GM19467 (cell line): ENCODE data around the gene GFOD1.
"Not testable (repeated sequence)": the region's sequence is repeated elsewhere in the genome, so short reads cannot be mapped to it uniquely, and the experiment has no call there.

Experiments used
- ATAC-seq: cut with Tn5 transposase; IDR thresholded peaks from one replicate; pipeline ENCODE4 v1.9.1; 2021; ENCODE audit warnings: mild to moderate bottlenecking, moderate library complexity; ENCODE audit not compliant: unreplicated experiment

GFOD1 gene

GRCh38 chr6:13445005-13445743 is 42.2 kb downstream of the GFOD1 start:
- no peak for ATAC-seq

- ATAC-seq, result no peak
Observed at GRCh38 chr6:13444604-13445003, 42.8 kb downstream of the GFOD1 start.

- ATAC-seq, result not testable (repeated sequence)
Observed at GRCh38 chr6:13443978-13444377, 43.4 kb downstream of the GFOD1 start.

DNA sequence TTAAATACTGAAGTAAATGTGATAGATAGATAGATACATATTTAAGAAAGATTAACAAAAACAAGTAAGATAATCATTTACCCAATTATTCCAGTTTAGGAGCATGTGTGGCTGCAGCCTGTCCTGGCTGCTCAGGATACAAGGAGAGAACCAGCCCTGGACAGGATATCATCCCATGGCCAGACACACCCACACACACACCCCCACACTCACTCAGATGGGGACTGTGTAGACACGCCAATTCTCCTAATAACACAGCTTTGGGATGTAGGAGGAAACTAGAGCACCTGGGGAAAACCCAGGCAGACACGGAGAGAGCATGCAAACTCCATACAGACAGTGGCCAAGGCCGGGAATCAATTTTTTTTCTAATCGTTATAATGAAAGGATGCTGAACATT is 45.6 kb downstream of the GFOD1 start:
- ATAC-seq, result no peak

- ATAC-seq, result no peak
Observed at GRCh38 chr6:13439644-13440043, 47.8 kb downstream of the GFOD1 start.

GRCh38 chr6:13438126-13438525 is 49.3 kb downstream of the GFOD1 start:
- ATAC-seq, result no peak

DNA sequence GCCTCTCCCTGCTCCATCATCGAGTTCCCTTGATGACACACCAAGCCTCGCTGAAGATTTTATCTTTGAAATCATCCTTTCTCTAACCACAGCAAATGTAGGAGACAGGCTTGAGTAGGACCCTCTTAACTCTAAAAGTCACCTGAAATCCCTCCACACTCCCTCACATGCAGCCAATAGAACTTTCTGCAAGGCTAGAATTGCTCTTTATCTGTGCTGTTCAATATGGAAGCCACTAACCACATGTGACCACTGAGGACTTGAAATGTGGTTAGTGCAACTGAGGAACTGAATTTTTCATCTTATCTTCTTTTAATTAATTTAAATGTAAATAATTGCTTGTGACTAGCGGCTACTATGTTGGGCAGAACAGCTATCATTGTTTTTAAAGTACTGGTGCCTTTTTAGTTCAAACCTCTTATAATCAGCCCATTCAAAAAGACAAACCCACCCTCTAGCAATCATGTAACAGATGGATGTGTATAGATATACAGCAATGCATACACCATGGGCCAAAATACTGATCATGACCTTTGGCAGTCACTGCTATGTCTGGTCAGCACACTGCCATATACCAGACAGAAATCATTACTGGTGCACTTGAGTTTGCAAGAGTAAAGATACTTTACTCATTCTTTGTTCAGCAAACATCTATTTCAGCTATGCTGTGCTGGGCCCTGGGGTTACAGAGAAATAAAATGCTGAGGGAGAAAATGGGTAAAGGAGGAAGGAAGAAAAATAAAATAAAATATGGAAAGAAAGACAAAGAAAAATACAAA is 50.0 kb downstream of the GFOD1 start:
- ATAC-seq, result no peak

DNA sequence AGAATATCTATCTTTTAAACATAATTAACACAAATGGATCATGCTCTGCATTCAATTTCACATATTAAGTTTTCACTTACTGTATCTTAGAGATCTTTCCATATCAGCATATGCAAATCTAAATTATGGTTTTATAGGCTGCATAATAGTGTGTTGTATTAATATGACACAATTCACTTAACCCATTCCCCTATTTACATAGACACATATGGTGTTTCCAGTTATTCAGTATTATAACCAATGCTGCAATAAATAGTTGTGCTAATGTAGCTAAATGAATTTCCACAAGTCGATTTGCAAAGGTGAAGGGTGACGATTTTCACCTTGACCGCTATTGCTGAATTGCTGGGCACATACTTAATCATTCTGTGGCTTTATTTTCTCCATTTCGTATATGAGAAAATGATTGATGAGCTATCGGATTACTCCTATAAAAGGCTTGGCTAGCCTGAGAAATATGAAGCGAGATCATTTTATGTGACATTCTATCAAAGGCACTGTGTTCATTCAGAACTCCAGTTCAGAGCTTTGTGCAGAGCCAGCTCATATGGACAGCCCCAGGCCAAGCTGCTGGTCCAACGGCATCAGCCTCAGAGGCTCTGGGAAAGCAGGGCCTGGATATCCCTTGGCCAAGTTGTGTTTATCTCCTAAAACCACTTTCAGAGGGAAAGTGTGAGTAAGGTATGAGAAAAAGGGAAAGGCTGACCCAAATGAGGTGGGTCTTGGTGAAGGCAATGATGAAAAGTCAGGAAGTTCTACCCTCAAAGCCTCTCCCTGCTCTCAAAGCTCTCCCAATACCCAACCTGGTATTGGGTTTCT is 50.8 kb downstream of the GFOD1 start:
- ATAC-seq, result no peak

DNA sequence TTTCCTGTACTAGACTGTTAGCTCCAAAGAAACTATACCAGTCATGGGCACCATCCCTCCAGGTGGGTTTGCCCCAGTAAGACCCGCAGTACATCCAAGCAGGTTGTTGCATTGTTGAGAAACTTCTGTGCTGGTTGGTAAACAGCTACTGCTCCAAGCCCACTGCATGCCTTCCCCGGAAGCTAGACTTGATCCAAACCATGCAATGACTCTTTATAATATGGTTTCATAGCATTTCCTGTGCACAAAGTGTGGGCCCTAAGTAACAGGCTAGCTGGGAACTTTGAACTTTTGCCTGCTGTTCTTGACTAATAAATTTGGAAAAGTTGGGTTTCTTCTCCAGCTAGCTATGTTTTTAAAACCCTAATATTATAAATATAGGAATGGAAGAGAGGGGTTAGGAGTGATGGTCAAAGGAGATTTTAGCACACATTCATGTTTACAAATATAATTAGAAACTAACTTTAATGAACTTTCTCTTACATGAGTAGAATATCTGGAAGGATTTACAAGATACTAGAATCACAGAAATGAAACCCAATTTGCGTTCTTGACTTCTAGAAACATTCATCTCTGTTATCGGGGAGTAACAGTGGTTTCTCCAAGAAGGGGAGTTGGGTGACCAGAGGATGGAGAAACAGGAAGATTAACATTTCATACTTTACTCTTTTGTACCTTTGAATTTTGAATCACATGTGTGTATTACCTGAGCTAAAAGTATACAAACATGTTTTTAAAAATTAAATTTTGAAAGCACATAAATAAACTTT is 51.7 kb downstream of the GFOD1 start:
- ATAC-seq, result no peak

DNA sequence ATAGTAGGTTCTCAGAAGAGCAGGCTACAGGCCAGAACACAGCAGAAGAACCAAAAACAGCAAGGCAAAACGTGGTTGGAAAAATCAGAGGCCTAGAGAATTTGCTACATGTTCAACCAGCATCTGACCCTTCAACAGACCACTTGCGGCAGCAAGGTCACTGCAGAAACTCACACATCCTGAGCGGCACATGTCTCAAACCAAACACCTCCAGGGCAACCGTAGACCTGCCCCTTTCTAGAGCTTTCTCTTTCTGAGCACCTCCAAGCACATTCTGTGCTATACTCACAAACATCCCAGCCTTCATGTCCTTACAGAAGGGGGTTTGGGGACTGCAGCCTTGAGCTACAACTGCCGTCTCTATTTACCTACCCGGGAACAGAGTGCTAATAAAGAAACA is 52.6 kb downstream of the GFOD1 start:
- ATAC-seq, result no peak

- not testable (repeated sequence) for ATAC-seq
Observed at GRCh38 chr6:13434135-13434775, 53.1 kb downstream of the GFOD1 start.

GRCh38 chr6:13433709-13434121 is 53.7 kb downstream of the GFOD1 start:
- no peak for ATAC-seq

GRCh38 chr6:13432526-13433184 is 54.7 kb downstream of the GFOD1 start:
- no peak for ATAC-seq

GRCh38 chr6:13431861-13432465 is 55.4 kb downstream of the GFOD1 start:
- ATAC-seq, result no peak

DNA sequence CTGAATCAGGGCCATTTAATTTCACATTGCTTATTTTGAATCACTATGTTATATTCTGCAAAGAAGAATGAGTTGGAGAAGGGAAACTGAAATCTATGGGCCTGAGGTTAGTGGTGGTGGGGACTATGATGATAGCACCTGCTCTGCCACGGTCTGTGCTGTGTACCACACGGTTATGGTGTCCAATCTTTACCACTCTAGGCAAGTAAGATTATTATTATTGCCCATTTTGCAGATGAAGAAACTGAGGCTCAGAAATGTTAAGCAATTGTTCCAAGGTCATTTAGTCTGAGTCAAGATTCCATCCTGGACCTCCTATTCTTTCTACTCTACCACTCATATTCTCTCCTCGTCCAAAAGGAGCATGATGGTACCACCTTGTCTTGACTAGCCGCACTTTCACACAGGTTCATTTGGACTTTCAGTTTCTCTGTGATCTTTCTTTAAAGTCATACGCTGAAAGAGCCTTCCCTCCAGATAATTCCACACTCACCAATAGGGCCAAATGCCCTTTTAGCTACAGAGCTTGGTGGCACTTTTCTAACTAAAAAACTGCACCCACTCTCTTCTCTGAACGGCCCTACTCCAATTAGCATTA is 56.2 kb downstream of the GFOD1 start:
- no peak for ATAC-seq

DNA sequence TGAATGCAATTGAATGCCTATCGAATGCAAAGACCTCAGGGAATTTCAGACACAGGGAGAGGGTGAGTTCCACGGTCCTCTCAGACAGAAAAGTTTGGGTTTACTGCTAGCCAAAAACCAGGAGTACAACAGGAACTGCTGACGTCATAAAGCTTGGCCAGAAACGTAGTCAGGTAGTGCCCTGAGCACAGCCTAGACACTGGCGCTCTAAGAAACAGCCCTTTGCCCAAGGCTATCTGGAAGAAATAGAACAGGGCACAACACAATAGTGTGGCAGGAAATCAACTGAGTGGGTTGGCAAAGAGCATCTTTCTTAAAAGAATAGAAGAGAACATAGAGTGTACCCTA is 58.0 kb downstream of the GFOD1 start:
- no peak for ATAC-seq

DNA sequence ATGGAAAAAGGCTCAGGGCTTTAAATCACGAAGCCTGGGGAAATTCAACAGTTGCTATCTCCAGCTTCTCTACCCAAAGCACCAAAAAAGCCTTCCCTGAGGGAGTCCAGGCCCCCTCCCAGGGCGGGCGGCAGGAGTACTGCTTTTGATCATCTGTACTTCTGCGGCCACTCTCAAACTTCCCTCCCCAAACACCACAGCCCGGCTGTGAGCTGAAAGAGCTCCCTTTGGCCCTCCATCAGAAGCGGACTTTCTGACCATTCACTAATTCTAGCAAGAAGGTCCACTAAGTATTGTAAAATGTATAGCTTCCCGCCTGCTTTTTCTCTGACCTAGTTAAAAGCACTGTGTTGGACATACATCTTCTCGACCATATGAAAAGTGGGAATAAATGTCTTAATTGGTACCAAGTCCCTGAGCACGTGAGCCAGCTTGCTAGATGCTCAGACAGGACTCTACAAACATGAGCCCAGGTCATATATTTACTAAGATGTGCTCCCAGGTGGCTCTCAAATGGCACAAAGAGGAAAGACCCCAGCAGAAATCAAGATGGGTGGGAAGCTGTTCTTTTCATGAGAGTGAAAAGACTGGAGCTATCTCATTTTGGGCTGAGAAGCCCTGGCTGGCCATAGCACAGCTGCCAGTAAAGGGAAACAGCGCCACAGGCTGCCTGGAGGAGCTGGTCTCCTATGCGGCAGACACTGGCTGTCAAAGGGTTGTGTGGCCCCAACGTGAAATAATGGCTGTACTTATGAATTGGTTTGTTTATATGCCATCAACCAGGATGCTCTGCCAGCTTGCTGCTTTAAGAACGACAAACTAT is 58.6 kb downstream of the GFOD1 start:
- peak; percentile 11 for ATAC-seq
